Right lobe of liver (tissue), 4 donors: ENCODE data around the gene MAP3K7.

Experiments
- CTCF ChIP-seq, 4 donors: fragments of 200-600 bp in 3 of 4; fragments of 450-650 bp in 1 of 4; IDR thresholded peaks; one replicate each; pipeline versions ENCODE4 v1.5.1 to v1.8.0; 2016 to 2022; ENCODE audit warnings: antibody characterized with exemption in 4 of 4, mild to moderate bottlenecking in 2 of 4
- POLR2A ChIP-seq: fragments of 450-650 bp; IDR thresholded peaks from one replicate; pipeline ENCODE4 v1.6.1; 2017; ENCODE audit warnings: antibody characterized with exemption, mild to moderate bottlenecking
- donor health status: DM: no; HTN: no; CAD: no.
- donor health status: DM: no; HTN: no; CAD: no.
- donor health status: DM: no; HTN: yes; CAD: no.

DNA sequence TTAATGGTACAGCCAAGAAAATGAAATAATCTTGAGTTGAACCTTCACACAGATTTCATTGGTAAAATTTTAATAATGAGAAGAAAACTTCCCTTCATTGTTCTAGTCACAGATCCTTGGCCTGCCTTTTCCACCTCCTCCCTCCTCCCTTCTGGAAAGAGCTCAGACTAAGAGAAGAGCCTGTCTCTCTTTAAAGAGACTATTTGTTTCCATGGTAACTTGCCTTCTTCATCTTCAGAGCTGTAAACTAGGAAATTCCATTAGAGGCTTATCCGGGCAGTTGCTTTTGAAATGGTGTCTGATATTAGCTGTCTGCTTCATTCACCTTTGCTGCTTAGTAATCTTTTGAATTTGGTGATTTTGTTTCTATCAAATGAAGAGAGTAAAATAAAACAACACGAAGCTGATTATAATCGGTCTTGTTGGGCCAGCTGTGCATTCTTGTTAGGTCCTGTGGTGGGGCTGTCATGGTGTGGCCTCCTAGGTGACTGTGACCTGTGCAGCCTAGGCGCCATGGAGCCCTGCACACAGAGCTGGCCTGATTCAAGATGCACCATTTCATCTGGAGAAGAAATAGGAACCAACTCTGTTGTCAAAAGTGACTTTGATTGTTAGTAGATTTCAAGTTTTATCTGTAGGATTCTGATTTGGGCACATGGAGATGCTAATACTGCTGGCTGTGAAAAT, 96.7 kb downstream of the MAP3K7 start:
- TF ChIP-seq CTCF (IDR thresholded peaks at IDR 0.05): no peak
- TF ChIP-seq POLR2A: no peak
